ENCODE measurements around the gene EFCAB13.

The EFCAB13 gene

DNA sequence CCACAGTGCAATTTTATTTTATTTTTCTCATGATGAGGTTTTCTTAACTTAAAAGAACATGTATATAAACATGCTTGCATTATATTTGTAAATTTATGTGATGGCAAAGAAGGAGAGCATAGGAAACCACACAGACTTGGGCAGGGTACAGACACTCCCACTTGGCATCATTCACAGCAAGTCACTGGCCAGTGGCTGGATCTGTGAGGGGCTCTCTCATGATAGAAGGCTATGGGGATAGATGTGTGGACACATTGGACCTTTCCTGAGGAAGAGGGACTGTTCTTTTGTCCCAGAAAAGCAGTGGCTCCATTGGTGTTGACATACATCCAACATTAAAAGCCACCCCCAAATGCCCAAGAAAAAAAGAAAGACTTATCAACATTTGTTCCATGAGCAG is 12.3 kb upstream of the EFCAB13 start:
- Histone ChIP-seq H3K9me2 (replicated peaks; ENCODE audit: insufficient read depth, low read length) (no peaks in the 10 kb centered on the region), H3K4me3 (ENCODE audit: low read length) (no peak overlapping the region), H3K9me3 (replicated peaks; ENCODE audit: insufficient read depth, low read length) (no peaks in the 10 kb centered on the region), H3K4me1 (ENCODE audit: low read length) (no peaks in the 10 kb centered on the region), H3F3A (ENCODE audit: insufficient read depth, low read length) (no peaks in the 10 kb centered on the region; the same call in 1 of the 2 replicates), H2AFZ (ENCODE audit: low read length) (no peak overlapping the region), H3K36me3 (replicated peaks; ENCODE audit: insufficient read depth, low read length) (no peaks in the 10 kb centered on the region), H3K27ac (ENCODE audit: low read length) (no peak overlapping the region), H3K79me2 (ENCODE audit: low read length) (no peaks in the 10 kb centered on the region), H4K20me1 (ENCODE audit: insufficient read depth, low read length) (no peaks in the 10 kb centered on the region), H3K9ac (ENCODE audit: low read length) (no peak overlapping the region), H3K27me3 (replicated peaks; ENCODE audit: insufficient read depth, low read length) (no peaks in the 10 kb centered on the region), H3K4me2 (ENCODE audit: low read depth, low read length) (no peak overlapping the region)
- TF ChIP-seq EZH2phosphoT487 (IDR thresholded peaks at IDR 0.05; ENCODE audit: low read length) (no peak), EZH2 (optimal IDR thresholded peaks at IDR 0.05; ENCODE audit: low read depth, low read length) (no peak)
- TF ChIP-seq, protein P1, sequence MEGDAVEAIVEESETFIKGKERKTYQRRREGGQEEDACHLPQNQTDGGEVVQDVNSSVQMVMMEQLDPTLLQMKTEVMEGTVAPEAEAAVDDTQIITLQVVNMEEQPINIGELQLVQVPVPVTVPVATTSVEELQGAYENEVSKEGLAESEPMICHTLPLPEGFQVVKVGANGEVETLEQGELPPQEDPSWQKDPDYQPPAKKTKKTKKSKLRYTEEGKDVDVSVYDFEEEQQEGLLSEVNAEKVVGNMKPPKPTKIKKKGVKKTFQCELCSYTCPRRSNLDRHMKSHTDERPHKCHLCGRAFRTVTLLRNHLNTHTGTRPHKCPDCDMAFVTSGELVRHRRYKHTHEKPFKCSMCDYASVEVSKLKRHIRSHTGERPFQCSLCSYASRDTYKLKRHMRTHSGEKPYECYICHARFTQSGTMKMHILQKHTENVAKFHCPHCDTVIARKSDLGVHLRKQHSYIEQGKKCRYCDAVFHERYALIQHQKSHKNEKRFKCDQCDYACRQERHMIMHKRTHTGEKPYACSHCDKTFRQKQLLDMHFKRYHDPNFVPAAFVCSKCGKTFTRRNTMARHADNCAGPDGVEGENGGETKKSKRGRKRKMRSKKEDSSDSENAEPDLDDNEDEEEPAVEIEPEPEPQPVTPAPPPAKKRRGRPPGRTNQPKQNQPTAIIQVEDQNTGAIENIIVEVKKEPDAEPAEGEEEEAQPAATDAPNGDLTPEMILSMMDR (IDR thresholded peaks at IDR 0.05; ENCODE audit: low read length): no peak
- no peak for DNase-seq

DNA sequence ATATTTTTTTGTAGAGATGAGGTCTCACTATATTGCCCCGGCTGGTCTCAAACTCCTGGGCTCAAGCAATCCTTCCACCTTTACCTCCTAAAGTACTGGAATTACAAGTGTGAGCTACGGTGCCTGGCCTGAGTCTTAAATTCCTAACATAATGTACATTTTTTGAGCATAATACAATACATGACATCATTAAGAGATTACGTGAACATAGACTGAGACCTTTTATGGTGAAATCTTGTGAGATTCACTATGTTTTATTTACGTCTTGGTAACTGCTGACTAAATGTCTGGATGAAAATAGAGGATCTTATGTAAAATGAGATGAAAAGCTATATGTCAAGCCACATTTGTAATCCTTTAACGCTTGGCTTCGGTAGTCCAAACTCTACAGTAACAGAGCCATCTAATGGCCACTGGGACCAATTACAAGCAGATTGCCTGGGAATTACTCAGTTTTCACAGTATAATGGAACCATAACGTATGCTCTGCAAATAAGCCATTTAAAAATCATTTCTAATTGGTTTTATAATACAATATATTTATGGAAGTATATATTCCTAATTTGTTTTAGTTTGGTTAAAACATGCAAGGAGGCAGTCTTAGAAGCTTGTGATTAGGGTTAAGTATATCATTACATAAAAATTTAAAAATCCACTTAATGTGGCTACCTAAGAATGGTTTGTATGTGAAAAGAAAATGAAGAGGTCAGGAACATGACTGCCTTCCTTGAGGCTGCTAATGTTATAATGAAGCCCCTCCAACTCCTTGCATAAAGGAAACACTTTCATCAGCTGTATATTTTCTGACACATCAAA is 8.1 kb upstream of the EFCAB13 start:
- peak; percentile 65 for DNase-seq
- no peaks in the 10 kb centered on the region for H3K36me3 ChIP-seq (replicated peaks; ENCODE audit: insufficient read depth, low read length)
- H3K9me2 ChIP-seq (replicated peaks; ENCODE audit: insufficient read depth, low read length): no peaks in the 10 kb centered on the region
- TF ChIP-seq, protein P1 (IDR thresholded peaks at IDR 0.05; ENCODE audit: low read length): peak; percentile 83
- TF ChIP-seq EZH2phosphoT487 (IDR thresholded peaks at IDR 0.05; ENCODE audit: low read length): no peak
- TF ChIP-seq EZH2 (optimal IDR thresholded peaks at IDR 0.05; ENCODE audit: low read depth, low read length): no peak
- H3F3A ChIP-seq (ENCODE audit: insufficient read depth, low read length): no peaks in the 10 kb centered on the region; the same call in 1 of the 2 replicates
- no peaks in the 10 kb centered on the region for H4K20me1 ChIP-seq (ENCODE audit: insufficient read depth, low read length)
- no peak overlapping the region for H2AFZ ChIP-seq (ENCODE audit: low read length)
- no peaks in the 10 kb centered on the region for H3K79me2 ChIP-seq (ENCODE audit: low read length)
- H3K27me3 ChIP-seq (replicated peaks; ENCODE audit: insufficient read depth, low read length): no peaks in the 10 kb centered on the region
- H3K4me3 ChIP-seq (ENCODE audit: low read length): no peak overlapping the region
- H3K9ac ChIP-seq (ENCODE audit: low read length): no peak overlapping the region
- H3K4me1 ChIP-seq (ENCODE audit: low read length): peaks cover 17% of the 10 kb centered on the region
- no peak overlapping the region for H3K27ac ChIP-seq (ENCODE audit: low read length)
- no peak overlapping the region for H3K4me2 ChIP-seq (ENCODE audit: low read depth, low read length)
- no peaks in the 10 kb centered on the region for H3K9me3 ChIP-seq (replicated peaks; ENCODE audit: insufficient read depth, low read length)

DNA sequence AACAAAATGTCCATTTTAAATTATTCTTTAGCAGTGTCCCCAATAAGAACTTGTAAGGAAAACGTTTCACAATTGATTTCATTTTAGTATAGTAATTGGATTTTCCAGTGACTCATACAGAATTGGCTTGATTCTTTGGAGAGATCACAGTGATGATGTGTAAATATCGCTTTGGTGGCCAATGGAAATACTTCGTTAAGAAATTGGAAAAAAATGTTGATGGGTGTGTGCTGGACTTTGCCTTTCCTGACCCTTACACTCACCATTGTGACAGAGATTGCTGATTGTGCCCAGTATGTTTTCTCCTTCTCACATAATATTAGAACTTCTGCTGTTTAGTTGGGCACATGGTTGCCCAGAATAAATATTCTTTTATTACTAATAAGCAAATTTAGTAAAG is 7.4 kb upstream of the EFCAB13 start:
- Histone ChIP-seq H3K27ac (ENCODE audit: low read length) (no peak overlapping the region), H3K4me3 (ENCODE audit: low read length) (no peak overlapping the region), H3F3A (ENCODE audit: insufficient read depth, low read length) (no peaks in the 10 kb centered on the region; the same call in 1 of the 2 replicates), H3K9me3 (replicated peaks; ENCODE audit: insufficient read depth, low read length) (no peaks in the 10 kb centered on the region), H2AFZ (ENCODE audit: low read length) (no peak overlapping the region), H4K20me1 (ENCODE audit: insufficient read depth, low read length) (no peaks in the 10 kb centered on the region), H3K9me2 (replicated peaks; ENCODE audit: insufficient read depth, low read length) (no peaks in the 10 kb centered on the region), H3K27me3 (replicated peaks; ENCODE audit: insufficient read depth, low read length) (no peaks in the 10 kb centered on the region), H3K4me1 (ENCODE audit: low read length) (peaks cover 17% of the 10 kb centered on the region), H3K9ac (ENCODE audit: low read length) (no peak overlapping the region), H3K79me2 (ENCODE audit: low read length) (no peaks in the 10 kb centered on the region), H3K4me2 (ENCODE audit: low read depth, low read length) (no peak overlapping the region), H3K36me3 (replicated peaks; ENCODE audit: insufficient read depth, low read length) (no peaks in the 10 kb centered on the region)
- no peak for DNase-seq
- no peak for TF ChIP-seq EZH2 (optimal IDR thresholded peaks at IDR 0.05; ENCODE audit: low read depth, low read length)
- TF ChIP-seq, protein P1 (IDR thresholded peaks at IDR 0.05; ENCODE audit: low read length): no peak
- TF ChIP-seq EZH2phosphoT487 (IDR thresholded peaks at IDR 0.05; ENCODE audit: low read length): no peak

Data from MM.1S (cell line).